GM19043 (cell line): ENCODE results near the gene C4orf17.
A peak's percentile ranks its signal among the peaks of the same experiment; 100 is the strongest.
"Not testable (repeated sequence)": the region's sequence is repeated elsewhere in the genome, so short reads cannot be mapped to it uniquely, and the experiment has no call there.

Source experiments
- ATAC-seq: cut with Tn5 transposase; IDR thresholded peaks from one replicate; pipeline ENCODE4 v1.9.1; 2021; ENCODE audit warnings: low read depth; ENCODE audit not compliant: unreplicated experiment

C4orf17 gene

DNA sequence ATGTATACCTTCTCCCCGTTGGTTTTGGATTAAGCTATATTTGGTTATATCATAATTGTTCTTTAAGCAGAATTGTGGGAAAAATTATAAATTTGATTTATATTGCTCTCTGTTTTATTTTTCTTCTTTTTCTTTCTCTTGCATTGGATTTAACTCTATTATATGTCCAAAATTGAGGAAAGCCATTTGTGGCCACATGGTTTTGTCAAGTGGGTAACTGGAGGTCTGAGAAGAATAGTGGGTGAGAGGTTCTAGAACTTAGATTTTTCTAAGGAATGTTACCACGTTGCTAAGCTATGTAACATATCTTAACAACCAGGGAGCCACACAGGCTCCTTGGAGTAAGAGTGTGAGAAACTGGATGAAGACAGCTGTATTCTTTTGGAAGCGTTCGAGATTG, at the start of gene C4orf17:
Gene C4orf17 (plus strand): TSS at position 301 of the 400 bp plus-strand sequence. CDS start 2,061 bp downstream, outside the sequence.
- no peak for ATAC-seq

DNA sequence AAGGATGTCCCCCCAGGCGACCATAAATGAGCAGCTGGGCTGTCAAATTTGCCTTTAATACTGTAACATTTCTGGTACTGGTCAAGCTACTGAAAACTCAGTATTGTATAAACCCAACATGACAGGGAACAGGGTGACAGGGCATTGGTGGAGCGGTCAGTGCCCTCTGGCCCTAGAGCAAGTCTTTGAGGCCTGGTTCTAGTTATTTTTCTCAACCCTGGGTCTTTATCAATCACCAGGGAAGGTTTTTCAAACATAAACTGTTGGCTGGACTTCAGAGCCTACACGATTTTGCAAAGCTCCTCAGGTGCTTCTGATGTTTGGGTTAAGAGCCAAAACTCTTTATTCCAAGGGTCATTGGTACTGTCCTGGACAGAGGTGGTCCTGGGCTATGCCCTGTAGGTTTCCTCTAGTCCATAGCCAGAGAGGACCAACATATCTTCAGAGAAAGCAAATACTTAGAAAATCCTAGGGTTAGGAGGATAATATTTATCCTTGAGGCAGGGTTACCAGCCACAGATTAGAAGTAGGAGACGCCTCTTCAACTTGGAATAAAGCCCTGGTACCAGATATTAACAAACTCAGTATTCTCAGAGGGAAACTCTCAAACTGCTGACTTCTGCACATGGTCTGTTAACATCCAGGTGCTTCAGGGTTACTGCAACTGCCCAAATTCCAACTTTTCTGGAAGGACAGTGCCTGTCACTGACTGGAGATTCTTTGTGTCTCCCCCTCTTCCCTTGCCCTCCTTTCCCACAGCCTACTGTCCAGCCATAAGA, 49.0 kb upstream of the C4orf17 start:
- ATAC-seq = no peak

DNA sequence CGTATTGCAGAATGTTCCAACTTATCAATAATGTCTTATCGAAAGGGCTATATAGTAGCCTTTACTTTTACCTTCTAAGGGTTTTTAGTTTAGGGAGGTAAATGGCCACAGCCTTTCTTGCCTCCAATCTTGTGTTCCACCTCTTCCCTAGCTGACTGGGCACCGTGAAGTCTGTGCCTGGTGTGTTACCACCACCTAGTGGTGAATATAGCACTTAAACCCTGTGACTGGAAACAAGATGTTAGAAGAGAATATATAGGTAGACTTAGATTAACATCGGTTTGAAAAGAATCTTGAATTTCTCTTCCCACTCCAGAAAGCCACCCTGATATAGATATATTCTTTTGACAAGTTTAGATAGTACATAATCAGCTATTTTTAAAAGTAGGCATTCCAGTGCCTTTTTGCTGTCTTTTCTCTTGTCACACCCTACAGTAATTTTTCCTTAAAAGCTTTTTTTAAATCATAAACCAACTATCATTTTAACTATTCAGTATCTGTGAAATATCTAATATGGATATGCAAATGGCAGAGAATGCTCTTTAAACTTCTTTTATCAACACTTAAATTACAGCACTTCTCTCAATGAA, 47.9 kb upstream of the C4orf17 start:
- ATAC-seq = peak; percentile 92

- no peak for ATAC-seq
Measured at GRCh38 chr4:99463566-99463965, 47.3 kb upstream of the C4orf17 start.

- no peak for ATAC-seq
Measured at GRCh38 chr4:99467887-99468286, 42.9 kb upstream of the C4orf17 start.

GRCh38 chr4:99468889-99469288, 41.9 kb upstream of the C4orf17 start:
- ATAC-seq = no peak

- ATAC-seq = no peak
Measured at GRCh38 chr4:99471349-99471748, 39.5 kb upstream of the C4orf17 start.

DNA sequence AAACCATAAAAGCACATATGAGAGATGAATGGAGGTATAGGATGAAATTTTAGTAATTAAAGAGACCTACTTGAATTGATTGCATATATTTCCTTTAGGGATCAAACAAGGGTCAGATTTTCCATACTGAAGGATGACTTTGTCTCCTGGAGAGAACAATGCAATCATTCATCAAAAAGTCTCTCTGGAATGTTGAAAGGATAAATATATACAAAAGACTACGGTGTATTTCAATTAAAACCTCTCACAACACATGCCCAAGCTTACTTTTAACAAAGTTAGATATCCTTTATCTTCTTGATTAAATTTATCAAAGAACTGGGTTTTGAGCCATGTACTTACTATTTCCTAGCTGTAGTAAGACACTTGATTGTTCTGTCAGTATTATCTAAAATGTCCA, 38.9 kb upstream of the C4orf17 start:
- ATAC-seq = no peak

DNA sequence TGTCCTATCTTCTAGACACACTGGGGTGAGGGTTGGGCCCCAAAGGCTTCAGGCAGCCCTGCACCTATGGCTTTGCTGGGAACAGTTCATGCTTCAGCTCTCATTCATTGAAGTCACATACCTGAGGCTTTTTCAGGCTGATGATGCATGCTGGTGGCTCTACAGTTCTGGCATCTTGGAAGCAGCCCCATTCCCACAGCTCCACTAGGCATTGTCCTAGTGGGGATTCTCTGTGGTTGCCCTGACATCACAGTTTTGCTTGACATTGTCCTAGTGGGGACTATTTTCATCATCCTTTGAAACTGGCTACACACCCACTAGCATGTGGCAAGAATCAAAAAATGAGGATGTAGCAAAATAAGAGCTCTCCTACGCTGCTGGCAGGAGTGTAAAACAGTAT, 37.7 kb upstream of the C4orf17 start:
- ATAC-seq = no peak

DNA sequence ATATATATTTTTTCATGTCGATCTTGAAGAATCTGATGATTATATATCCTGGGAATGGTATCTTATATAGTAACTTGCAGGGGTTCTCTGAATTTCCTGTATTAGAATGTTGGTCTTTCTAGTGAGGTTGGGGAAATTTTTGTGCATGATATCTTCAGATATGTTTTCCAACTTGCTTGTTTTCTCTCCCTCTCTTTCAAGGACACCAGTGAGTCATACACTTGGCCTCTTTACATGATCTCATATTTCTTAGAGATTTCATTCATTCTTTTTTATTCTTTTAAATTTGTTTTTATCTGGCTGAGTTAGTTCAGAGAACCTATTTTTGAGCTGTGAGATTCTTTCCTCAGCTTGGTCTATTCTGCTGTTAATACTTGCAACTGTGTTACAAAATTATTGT, 27.2 kb upstream of the C4orf17 start:
- no peak for ATAC-seq

- ATAC-seq = no peak
Measured at GRCh38 chr4:99485212-99485611, 25.6 kb upstream of the C4orf17 start.

DNA sequence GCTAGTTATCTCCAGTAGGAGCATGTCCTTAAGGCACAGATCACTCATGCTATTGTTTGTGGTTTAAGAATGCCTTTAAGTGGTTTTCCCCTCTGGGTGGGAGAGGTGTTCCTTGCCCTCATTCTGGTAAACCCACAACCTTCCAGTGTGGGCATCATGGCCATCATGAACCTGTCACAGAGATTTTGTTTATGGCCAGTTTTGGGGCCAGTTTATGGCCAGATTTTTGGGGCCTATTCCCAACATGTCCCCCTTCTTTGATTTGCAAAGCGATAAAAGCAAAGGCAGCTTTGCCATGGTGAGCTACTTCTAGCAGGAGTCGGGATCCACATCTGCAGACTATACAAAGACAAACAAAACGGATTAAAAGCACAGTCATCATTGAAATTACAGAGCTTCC, 24.2 kb upstream of the C4orf17 start:
- not testable (repeated sequence) for ATAC-seq

GRCh38 chr4:99490286-99490685, 20.5 kb upstream of the C4orf17 start:
- ATAC-seq = no peak

- ATAC-seq = no peak
Measured at GRCh38 chr4:99504804-99505502, 5.9 kb upstream of the C4orf17 start.

DNA sequence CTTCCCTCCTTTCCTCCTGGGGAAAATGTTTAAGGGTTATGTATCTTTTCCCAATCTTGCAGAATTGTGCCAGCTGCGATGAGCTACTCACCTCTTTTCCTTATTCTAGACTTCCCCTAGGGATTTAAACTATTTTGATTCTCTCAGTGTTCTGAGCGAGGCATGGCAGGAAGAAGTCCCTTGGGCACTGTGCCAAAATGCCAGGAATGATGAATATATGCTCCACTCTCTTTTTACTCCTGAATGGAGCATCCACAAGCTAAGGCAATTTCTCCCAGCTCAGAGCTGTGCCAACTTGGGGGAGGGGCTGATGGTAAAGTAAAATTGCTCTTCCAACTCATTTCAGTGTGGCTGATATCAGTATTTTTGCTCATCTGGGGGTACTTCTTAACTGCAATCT, 4.0 kb upstream of the C4orf17 start:
- ATAC-seq = no peak

GRCh38 chr4:99507349-99507748, 3.5 kb upstream of the C4orf17 start:
- no peak for ATAC-seq

GRCh38 chr4:99507762-99508161, 3.1 kb upstream of the C4orf17 start:
- no peak for ATAC-seq

GRCh38 chr4:99518601-99519295, 7.9 kb downstream of the C4orf17 start:
- ATAC-seq = no peak

- ATAC-seq = no peak
Measured at GRCh38 chr4:99529228-99529627, 18.4 kb downstream of the C4orf17 start.

- no peak for ATAC-seq
Measured at GRCh38 chr4:99529956-99530355, 19.1 kb downstream of the C4orf17 start.

- ATAC-seq = not testable (repeated sequence)
Measured at GRCh38 chr4:99534699-99535098, 23.9 kb downstream of the C4orf17 start.
